Measurements from ENCODE around the gene PANK2. TPM values are rescaled to one million over a fixed set of nuclear protein-coding genes. Genes with fewer than 3 reads are reported as not detected.
"Not testable (repeated sequence)": the region's sequence is repeated elsewhere in the genome, so short reads cannot be mapped to it uniquely, and the experiment has no call there.

Gene PANK2
- total and polyA plus RNA-seq, 2 donors (not counting 1 experiment from before 2014, with no cell fraction given): 33.7 to 51.7 TPM

- DNase-seq (ENCODE audit: low read depth in 2 of 2): no peak
- H3K9ac ChIP-seq (ENCODE audit: insufficient read depth, low read length): no peak overlapping the region
- no peaks in the 10 kb centered on the region for H3K79me2 ChIP-seq (ENCODE audit: control insufficient read depth, insufficient read depth, low read length)
- H3K27ac ChIP-seq (ENCODE audit: insufficient read depth, low read length): no peak overlapping the region
- H3K4me3 ChIP-seq (replicated peaks in 1 of 4; ENCODE audit: control extremely low read depth in 1 of 4, insufficient read depth in 1 of 4, low read depth in 3 of 4, low read length in 4 of 4): no peak overlapping the region
- TF ChIP-seq CTCF (conservative IDR thresholded peaks at IDR 0.05 in 1 of 2, IDR thresholded peaks at IDR 0.05 in 1 of 2; ENCODE audit: low read depth in 1 of 2, low read length in 2 of 2) (no peak), EZH2 (IDR thresholded peaks at IDR 0.05; ENCODE audit: low read length, missing control alignments) (no peak)
- H3K36me3 ChIP-seq (ENCODE audit: control insufficient read depth, insufficient read depth, low read length): peaks cover 11% of the 10 kb centered on the region
- H3K27me3 ChIP-seq (ENCODE audit: control insufficient read depth, insufficient read depth, low read length): no peaks in the 10 kb centered on the region
- peaks cover 3% of the 10 kb centered on the region for H3K4me1 ChIP-seq (ENCODE audit: control insufficient read depth, extremely low read depth, insufficient read depth, low read length)
- H3K4me2 ChIP-seq (ENCODE audit: extremely low read depth, insufficient read depth, low read length): no peak overlapping the region
- H2AFZ ChIP-seq (ENCODE audit: low read length): no peak overlapping the region
- H3K9me3 ChIP-seq (ENCODE audit: control insufficient read depth, insufficient read depth, low read depth, low read length): no peaks in the 10 kb centered on the region
- no peaks in the 10 kb centered on the region for H4K20me1 ChIP-seq (ENCODE audit: control insufficient read depth, extremely low read depth, insufficient read depth, low read length)
Measured at GRCh38 chr20:3875378-3875974, 13.7 kb upstream of the PANK2 start.

GRCh38 chr20:3876000-3876399 lies 13.2 kb upstream of the PANK2 start:
- H3K4me1 ChIP-seq (ENCODE audit: control insufficient read depth, extremely low read depth, insufficient read depth, low read length): peaks cover 3% of the 10 kb centered on the region
- H3K4me2 ChIP-seq (ENCODE audit: extremely low read depth, insufficient read depth, low read length): no peak overlapping the region
- no peaks in the 10 kb centered on the region for H3K79me2 ChIP-seq (ENCODE audit: control insufficient read depth, insufficient read depth, low read length)
- H2AFZ ChIP-seq (ENCODE audit: low read length): no peak overlapping the region
- H4K20me1 ChIP-seq (ENCODE audit: control insufficient read depth, extremely low read depth, insufficient read depth, low read length): no peaks in the 10 kb centered on the region
- no peak for DNase-seq (ENCODE audit: low read depth in 2 of 2)
- no peaks in the 10 kb centered on the region for H3K9me3 ChIP-seq (ENCODE audit: control insufficient read depth, insufficient read depth, low read depth, low read length)
- peaks cover 11% of the 10 kb centered on the region for H3K36me3 ChIP-seq (ENCODE audit: control insufficient read depth, insufficient read depth, low read length)
- TF ChIP-seq CTCF (conservative IDR thresholded peaks at IDR 0.05 in 1 of 2, IDR thresholded peaks at IDR 0.05 in 1 of 2; ENCODE audit: low read depth in 1 of 2, low read length in 2 of 2): no peak
- no peak for TF ChIP-seq EZH2 (IDR thresholded peaks at IDR 0.05; ENCODE audit: low read length, missing control alignments)
- no peak overlapping the region for H3K9ac ChIP-seq (ENCODE audit: insufficient read depth, low read length)
- H3K27ac ChIP-seq (ENCODE audit: insufficient read depth, low read length): no peak overlapping the region
- H3K4me3 ChIP-seq (replicated peaks in 1 of 4; ENCODE audit: control extremely low read depth in 1 of 4, insufficient read depth in 1 of 4, low read depth in 3 of 4, low read length in 4 of 4): no peak overlapping the region
- no peaks in the 10 kb centered on the region for H3K27me3 ChIP-seq (ENCODE audit: control insufficient read depth, insufficient read depth, low read length)

- Histone ChIP-seq H3K4me1 (ENCODE audit: control insufficient read depth, extremely low read depth, insufficient read depth, low read length) (peaks cover 3% of the 10 kb centered on the region), H3K79me2 (ENCODE audit: control insufficient read depth, insufficient read depth, low read length) (no peaks in the 10 kb centered on the region), H3K27ac (ENCODE audit: insufficient read depth, low read length) (no peak overlapping the region), H2AFZ (ENCODE audit: low read length) (no peak overlapping the region), H3K4me3 (replicated peaks in 1 of 4; ENCODE audit: control extremely low read depth in 1 of 4, insufficient read depth in 1 of 4, low read depth in 3 of 4, low read length in 4 of 4) (no peak overlapping the region), H3K4me2 (ENCODE audit: extremely low read depth, insufficient read depth, low read length) (no peak overlapping the region), H3K27me3 (ENCODE audit: control insufficient read depth, insufficient read depth, low read length) (no peaks in the 10 kb centered on the region), H4K20me1 (ENCODE audit: control insufficient read depth, extremely low read depth, insufficient read depth, low read length) (no peaks in the 10 kb centered on the region), H3K9me3 (ENCODE audit: control insufficient read depth, insufficient read depth, low read depth, low read length) (no peaks in the 10 kb centered on the region), H3K36me3 (ENCODE audit: control insufficient read depth, insufficient read depth, low read length) (peaks cover 7% of the 10 kb centered on the region), H3K9ac (ENCODE audit: insufficient read depth, low read length) (no peak overlapping the region)
- peak in 1 of 2 donors; percentile 29 for DNase-seq (ENCODE audit: low read depth in 2 of 2)
- TF ChIP-seq CTCF (conservative IDR thresholded peaks at IDR 0.05 in 1 of 2, IDR thresholded peaks at IDR 0.05 in 1 of 2; ENCODE audit: low read depth in 1 of 2, low read length in 2 of 2): no peak
- TF ChIP-seq EZH2 (IDR thresholded peaks at IDR 0.05; ENCODE audit: low read length, missing control alignments): no peak
Measured at GRCh38 chr20:3876676-3877075, 12.5 kb upstream of the PANK2 start.

- not testable (repeated sequence) for H3K36me3 ChIP-seq (ENCODE audit: control insufficient read depth, insufficient read depth, low read length); H3K79me2 ChIP-seq (ENCODE audit: control insufficient read depth, insufficient read depth, low read length); H2AFZ ChIP-seq (ENCODE audit: low read length); H3K4me3 ChIP-seq (replicated peaks in 1 of 4; ENCODE audit: control extremely low read depth in 1 of 4, insufficient read depth in 1 of 4, low read depth in 3 of 4, low read length in 4 of 4); H3K27me3 ChIP-seq (ENCODE audit: control insufficient read depth, insufficient read depth, low read length); H3K4me1 ChIP-seq (ENCODE audit: control insufficient read depth, extremely low read depth, insufficient read depth, low read length); H3K4me2 ChIP-seq (ENCODE audit: extremely low read depth, insufficient read depth, low read length); DNase-seq (ENCODE audit: low read depth in 2 of 2); H3K9me3 ChIP-seq (ENCODE audit: control insufficient read depth, insufficient read depth, low read depth, low read length); H3K9ac ChIP-seq (ENCODE audit: insufficient read depth, low read length); H3K27ac ChIP-seq (ENCODE audit: insufficient read depth, low read length); H4K20me1 ChIP-seq (ENCODE audit: control insufficient read depth, extremely low read depth, insufficient read depth, low read length)
Measured at GRCh38 chr20:3878921-3879274, 10.3 kb upstream of the PANK2 start.
